Activated T-cell treated with anti-CD3 and anti-CD28 coated beads, Interleukin-2, amount 50 U/mL, for 48 hours (primary cell): ENCODE measurements around the gene CSRP1.

Experiments used
- DNase-seq, 2 experiments: peaks; one replicate each; pipeline ENCODE4 v3.0.0-alpha.2; 2020

The CSRP1 gene

GRCh38 chr1:201450721-201451291 lies 56.1 kb downstream of the CSRP1 start:
- no peak for DNase-seq

- no peak for DNase-seq
Measured at GRCh38 chr1:201448990-201449389, 57.9 kb downstream of the CSRP1 start.

- DNase-seq, result peak; percentile 74 to 83
Measured at GRCh38 chr1:201447903-201448871, 58.7 kb downstream of the CSRP1 start.

GRCh38 chr1:201445310-201445709 lies 61.6 kb downstream of the CSRP1 start:
- no peak for DNase-seq

- no peak for DNase-seq
Measured at GRCh38 chr1:201444792-201445191, 62.1 kb downstream of the CSRP1 start.

- no peak for DNase-seq
Measured at GRCh38 chr1:201443747-201444146, 63.2 kb downstream of the CSRP1 start.

GRCh38 chr1:201436969-201437368 lies 70.0 kb downstream of the CSRP1 start:
- DNase-seq, result no peak

GRCh38 chr1:201436393-201436792 lies 70.5 kb downstream of the CSRP1 start:
- no peak for DNase-seq

GRCh38 chr1:201434266-201434665 lies 72.7 kb downstream of the CSRP1 start:
- no peak for DNase-seq

GRCh38 chr1:201433609-201434008 lies 73.3 kb downstream of the CSRP1 start:
- DNase-seq, result no peak
